ENCODE results near the gene MAP2K4.

The MAP2K4 gene

DNA sequence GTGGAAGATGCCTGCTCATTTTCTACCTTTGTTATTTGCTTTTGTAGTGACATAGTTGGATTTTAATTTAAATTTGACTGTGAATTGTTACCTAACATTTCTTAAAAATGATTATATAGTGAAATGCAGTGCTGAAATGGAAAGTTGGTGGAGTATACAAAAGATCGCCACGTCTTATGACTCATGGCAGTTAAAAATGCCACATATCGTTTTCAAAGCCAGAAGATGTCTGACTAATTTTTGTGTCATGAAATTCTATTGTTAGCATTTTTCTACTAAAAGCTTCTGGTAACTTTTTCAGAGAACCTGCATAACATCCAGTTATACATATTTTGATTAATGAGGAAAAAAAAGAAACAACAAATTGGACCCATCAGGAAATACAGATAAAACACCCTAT, 20.6 kb downstream of the MAP2K4 start:
- DNase-seq = no peak

DNA sequence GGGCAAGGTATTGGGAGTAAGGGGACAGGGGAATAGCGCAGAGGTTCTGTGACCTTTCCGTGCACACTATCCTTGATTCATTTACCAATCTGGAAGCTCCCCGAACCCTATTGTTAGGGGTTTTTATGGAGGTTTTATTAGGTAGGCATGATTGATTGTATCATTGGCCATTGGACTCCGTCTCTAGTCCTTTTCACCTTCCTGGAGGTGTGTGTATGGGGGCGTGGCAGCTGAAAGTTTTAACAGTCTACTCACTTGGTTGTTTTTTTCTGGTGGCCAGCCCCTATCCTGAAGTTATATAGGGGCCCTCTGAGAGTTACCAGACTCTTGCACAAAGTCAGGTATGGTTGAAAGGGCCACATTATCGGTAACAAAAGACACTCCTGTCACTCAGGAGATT, 23.0 kb downstream of the MAP2K4 start:
- DNase-seq = no peak

DNA sequence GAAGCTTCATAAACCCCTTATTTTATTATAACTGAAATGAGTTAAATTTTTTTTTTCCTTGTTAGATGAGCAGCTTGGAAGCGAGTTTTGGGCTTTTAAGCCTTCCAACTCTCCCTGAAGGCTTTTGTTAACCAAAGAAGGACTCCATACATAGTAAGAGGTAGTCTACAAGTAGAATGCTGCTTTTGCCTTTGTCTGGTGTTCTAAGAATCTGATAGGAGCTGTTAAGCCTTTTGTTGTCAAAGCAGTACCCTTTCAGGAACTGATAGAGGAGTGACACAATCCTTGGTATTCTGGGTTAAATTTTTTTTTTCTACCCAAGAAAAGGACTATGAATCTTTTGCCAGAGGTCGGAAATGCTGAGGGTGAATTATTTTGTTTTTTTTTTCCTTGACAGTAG, 26.1 kb downstream of the MAP2K4 start:
- DNase-seq = no peak

DNA sequence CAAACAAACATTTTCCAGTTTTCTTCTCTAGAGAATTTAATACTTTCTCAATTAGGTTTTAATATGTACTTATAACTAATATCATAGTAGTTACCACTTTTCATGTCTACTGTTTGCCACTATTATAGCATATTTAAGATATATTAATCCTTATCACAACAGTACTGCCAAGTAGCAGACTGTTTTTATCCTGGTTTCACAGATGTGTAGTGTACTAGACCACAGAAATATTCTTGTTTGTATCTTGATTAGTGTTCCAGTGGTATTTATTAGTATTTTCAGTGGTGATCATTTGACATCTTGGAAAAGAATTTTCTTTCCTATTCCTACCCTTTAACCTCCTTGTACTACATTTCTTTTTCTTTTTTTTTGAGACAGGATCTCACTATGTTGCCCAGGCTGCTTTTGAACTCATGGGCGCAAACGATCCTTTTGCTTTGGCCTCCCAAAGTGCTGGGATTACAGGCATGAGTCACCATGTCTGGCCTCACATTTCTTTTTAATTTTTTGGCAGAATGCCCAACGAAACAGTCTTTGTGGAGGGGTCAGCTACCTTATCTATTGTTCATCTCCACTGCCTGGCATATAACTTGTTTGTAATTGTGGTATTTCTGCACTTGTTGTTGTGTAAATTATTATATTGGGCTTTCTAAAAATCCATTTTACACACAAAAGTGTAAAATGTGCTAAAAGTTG, 27.2 kb downstream of the MAP2K4 start:
- DNase-seq = no peak

DNA sequence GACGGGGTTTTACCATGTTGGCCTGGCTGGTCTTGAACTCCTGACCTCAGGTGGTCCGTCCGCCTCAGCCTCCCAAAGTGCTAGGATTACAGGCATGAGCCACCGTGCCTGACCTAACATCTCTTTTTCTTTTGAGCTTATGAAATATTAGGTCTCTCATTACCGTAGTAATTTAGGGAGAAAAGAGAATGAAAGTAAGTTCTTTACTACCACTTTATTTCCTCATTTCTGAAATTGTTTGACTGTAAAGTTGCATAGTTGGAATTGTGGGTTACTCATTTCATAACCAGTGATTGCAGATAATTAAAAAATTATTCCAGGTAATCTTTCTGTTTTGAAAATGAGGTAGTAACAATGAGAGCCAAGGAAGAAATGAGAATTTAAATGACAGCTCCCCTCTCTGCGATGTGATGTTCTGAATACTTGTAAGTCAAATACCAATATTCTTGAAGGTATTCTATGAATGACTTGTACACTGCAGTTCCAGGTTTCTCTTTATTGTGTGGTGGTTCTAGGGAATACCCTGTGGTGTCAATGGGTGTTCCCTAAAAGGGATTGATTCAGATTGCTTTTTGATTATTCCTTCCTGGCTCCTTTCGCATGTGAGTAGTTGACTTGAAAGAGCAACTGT, 28.3 kb downstream of the MAP2K4 start:
- no peak for DNase-seq

DNA sequence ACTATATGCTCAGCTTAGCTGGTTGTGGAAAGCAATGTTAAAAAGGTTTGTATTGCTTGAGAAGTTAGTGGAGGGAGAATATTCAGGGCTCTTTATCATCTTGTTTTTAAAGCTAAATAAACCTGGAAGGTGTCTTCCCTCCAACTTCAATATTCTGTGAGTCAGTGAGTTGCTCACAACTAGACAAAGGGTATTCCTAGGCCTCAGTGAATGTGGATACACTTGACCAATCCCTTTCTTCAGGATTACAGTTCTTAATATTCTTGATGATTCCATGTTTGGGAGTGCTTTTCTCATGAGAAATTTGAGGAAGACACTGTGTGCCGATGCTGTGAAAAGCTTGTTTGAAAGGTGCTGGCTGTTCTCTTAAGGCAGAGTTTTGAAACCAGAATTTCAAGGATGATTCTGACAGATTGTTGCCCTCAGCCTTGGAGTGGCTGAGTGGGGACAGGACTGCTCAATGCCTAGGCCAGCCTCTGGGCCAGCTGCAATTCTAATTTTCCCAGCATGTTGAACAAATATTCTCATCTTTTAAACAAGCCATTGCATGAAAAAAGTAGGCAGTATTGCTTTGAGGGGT, 30.1 kb downstream of the MAP2K4 start:
- no peak for DNase-seq

DNA sequence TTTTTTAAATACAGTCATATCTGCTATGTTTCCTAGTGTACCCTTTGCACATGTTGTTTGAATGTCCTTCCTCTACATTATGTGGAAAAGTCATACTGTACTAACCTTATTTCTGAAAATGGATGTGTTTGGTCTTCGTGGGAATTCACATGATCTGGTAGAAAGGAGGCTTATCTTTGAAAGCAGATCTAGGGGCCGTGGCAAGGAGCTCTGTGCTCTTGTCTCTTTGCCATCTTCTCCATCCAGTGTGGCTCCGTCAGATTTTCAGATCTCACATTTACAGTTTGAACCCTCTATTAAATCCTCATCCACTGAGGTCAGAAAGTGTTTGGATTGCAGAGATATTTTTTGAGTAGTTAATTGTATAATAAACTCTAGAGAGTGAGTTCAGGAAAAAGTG, 32.9 kb downstream of the MAP2K4 start:
- no peak for DNase-seq

DNA sequence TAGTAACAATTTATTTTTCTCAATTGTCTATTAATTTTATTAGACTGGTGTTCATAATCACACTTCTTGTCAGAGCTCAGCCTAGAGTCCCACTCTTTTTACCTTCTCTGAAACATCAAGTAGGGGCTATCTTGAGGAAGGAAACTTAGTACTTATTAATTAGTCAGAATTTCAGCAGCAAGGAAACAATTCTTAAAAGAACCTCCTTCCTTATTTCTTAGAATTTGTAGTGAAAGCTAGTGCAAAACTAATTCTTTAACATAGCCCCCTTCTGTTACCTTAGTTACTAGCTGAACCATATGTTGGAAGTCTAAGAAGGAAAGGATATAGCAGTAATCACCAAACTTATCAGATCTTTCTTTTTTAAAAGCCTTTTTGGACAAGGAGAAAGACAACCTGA, 35.2 kb downstream of the MAP2K4 start:
- no peak for DNase-seq

DNA sequence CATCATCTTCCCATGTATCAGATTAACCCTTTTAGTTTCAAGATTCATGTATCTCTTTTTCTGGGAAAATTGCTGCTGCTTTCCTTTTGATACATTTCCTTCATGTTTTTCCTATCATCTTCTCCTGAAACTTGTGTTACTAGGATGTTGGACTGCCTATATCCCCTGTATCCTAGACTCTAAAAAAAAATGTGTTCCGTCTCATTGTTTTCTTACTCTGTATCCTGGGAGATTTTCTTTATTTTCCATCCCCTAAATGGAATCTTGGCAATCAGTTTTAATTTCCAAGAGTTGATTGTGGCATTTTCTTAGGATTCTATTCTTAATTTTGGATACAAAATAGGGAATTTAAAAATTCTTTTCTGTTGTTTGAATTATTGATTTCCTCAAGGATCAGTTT, 36.8 kb downstream of the MAP2K4 start:
- no peak for DNase-seq

DNA sequence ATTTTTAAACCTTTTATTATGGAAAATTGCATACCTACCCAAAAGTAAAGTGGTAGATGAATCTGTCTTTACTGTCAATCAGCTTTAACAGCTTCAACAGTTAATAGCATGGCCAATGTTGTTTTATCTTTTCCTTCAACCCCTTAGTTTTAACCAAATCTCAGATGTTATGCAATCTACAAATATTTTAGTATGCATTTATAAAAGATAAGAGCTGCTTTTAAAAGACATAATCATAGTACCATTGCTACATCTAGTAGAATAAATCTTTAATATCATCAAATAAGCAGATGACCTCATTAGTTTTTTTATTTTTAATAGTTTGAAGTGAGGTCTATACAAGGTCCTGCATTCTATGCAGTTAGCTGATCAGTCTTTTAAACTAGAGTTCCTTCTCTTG, 37.9 kb downstream of the MAP2K4 start:
- no peak for DNase-seq

DNA sequence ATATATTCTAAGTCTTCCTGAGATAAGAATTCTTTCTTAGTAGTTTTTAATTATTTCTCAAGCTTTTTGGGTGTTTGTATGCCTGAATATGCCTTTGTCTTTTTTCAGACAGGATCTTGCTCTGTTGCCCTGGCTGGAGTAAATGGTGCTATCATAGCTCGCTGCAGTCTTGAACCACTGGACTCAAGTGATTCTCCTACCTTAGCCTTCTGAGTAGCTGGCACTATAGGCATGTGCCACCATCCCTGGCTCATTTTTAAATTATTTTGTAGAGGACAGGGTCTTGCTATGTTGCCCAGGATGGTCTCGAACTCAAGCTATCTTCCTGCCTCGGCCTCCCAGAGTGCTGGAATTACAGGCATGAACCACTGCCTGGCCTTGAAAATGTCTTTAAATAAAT, 41.6 kb downstream of the MAP2K4 start:
- DNase-seq = no peak

DNA sequence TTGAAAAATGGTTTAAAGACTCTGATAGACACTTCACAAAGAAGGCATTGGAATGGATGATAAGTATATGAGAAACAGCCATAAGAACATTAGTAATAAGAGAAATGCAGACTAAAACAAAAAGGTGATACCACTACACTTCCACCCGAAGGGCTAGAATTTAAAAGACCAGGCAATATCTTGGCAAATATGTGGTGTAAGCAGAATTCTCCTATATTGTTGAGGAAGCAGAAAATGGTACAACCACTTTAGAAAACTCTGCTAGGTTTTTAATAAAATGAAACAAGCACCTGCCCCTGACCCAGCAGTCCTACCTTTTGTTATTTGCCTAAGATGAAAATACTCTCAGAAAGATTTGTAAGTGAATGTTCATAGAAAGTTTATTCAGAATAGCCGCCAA, 43.7 kb downstream of the MAP2K4 start:
- DNase-seq = no peak

DNA sequence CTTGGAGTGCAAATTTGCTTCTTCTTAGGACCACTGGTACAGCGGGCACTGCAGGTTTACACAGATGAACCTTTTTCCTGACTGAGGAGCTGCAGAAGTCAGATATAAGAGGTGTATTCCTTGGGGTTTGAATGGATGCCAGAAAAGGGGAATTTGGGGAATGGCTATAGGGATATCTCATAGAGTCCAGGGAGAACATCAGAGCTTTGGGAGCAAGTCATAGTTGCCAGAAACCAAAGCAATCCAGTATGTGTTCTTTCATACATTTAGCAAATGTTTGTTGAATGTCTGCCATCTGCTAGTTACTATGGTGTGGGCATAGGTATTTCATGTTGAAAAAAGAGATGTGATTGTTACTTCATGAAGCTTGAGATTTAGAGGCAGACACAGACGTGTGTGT, 46.8 kb downstream of the MAP2K4 start:
- DNase-seq = no peak

DNA sequence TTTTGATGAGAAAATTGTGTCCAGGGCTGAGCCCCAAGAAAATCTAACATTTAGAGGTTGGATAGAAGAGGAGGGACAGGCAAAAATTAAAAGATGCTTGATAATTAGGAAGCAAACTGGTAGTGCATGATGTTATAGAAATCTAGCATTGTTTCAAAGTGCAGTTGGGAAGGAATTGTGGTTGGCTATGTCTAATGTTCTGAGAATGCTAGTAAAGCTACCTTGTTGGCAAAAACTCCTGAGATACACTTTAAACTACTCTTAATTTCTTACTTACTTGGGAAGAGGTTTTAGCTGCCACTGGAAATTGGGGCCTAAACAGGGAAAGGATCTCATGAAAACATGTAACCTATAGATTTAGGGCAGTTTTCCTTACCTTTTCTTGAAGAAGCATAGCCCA, 48.3 kb downstream of the MAP2K4 start:
- DNase-seq = no peak

DNA sequence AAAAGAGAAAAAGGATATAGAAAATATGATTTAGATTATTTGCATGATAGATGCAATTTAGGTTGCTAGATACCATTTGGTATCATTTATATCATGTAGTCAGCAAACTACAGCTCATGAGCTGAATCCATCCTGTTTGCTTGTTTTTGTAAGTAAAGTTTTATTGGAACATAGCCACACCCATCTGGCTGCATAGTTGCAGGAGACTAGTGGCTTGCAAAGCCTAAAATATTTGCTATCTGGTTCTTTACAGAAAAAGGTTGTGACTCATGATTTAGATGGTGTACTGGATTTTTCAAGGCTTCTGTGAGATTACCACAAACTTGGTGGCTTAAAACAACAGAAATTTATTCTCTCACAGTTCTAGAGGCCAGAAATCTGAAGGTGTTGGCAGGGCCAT, 49.9 kb downstream of the MAP2K4 start:
- DNase-seq = no peak

DNA sequence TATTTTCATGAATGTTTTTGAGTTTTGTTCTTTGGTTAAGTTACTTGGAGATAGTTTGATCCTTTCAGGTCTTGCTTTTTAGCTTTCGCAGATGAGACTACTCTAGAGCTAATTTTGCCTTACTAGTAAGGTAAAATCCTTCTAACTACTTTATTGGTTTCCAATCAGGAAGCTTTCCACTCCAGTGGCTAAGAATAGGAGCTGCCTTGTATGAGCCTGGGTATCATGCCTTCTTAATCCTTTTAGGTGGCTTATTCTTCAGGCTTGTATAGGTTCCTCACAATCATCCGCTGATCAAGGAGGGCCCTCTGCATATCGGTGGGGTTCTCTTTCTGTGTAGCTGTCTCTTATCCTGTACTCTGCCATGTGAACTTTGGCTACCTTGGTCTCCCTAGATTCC, 53.7 kb downstream of the MAP2K4 start:
- DNase-seq = no peak

DNA sequence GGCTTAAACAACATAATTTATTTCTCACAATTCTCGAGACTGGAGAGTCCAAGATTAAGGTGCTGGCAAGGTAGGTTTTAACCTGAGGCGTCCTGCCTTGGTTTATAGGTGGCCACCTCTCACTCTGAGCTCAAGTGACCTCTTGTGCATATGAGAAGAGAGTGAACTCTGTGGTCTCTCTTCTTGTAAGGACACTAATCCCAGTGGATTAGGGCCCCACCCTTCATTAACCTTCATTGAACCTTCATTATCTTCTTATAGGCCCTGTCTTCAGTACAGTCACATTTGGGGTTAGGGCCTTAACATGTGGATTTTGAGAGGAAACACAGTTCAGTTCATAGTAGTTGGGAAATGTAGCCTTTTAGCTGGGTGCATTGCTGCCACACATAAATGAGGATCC, 57.1 kb downstream of the MAP2K4 start:
- no peak for DNase-seq

DNA sequence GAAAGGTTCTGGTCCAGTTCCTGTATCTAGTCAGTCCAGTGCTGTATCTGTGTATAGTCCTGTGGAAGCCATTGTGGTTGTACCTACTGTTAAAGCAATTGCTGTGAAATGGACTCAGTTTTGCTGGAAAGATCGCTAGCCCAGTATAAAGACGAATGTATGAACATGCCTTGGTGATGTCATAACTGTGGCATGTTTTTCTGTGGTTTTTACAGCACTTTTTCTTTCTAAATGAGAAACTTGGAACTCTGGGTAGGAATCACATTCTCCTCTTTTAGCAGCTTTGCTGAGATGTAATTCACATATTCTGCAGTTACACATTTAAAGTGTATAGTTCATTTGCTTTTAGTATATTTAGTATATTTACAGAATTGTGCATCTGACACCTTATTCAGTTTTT, 58.1 kb downstream of the MAP2K4 start:
- no peak for DNase-seq

DNA sequence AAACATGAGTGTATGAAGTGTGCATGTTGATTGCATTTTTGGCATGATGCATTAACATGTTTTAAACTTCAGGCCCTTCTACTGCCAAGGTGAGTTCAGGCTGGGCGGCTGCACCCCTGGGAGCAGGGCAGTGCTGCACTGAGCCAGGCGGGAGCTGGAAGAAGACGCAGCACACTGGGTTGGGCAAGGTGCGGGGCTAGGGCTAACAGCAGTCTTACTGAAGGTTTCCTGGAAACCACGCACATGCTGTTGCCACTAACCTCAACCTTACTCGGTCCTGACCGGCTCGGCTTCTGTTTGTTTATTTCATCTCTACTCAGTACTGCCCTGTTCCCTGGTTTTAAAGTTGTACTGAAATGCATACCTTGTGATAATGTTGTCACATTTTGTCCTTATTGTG, 61.0 kb downstream of the MAP2K4 start:
- no peak for DNase-seq

DNA sequence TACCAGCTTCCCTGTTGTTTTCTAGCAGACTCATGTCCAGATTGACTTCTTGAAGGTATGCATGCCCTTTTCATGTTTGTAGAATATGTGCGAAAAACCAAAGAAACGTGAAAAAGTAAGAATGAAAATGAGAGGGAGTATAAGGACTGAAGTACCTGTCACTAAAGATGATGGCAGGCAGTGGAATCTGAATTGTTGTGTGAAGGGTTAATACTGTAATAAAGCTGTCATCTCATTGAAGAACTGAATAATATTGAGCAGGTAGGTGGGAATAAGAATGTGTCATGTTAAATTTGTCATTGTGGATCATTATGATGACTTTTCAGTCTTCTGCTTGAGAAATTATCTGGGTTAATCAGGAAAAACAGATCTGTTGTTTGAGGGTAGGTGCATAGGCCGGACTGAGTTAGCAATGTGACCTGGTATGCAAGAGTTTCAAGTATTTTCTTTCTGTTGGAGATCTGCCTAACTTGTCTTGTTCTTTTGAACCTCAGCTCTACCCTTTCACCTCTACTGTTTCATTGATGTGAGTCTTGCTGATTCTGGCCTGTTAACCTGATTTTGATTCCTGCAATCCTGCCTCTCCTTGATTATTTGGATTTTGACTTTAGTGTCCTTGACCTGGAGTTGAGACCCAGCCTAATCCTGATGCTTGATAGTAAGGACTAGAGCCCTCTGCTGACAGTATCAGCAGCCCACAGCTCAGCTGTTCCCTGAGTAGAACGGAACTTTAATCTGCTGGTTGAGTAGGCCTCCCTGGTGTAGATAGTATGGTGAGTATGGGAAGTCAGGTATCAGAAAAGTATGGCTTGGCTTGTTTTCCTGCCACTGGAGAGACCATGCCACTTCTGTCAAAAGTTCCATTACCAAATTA, 64.6 kb downstream of the MAP2K4 start:
- DNase-seq = no peak

DNA sequence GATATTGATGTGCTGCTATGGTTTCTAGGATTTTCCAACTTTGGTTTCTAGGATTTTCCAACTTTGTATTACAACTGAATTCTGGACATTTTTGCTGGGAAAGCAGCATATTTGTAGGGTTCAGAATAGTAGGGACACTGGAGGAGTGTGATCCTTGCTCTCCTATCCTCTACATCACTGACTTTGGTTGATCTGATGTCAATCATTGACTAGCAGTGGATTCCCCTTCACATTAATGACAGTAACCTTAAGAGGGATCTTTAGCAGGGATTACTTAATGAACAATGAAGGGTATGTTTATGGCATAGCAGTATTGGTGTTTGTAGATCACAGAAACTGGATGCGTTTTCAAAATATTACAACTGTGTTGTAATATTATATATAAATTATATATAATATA, 67.4 kb downstream of the MAP2K4 start:
- DNase-seq = no peak

DNA sequence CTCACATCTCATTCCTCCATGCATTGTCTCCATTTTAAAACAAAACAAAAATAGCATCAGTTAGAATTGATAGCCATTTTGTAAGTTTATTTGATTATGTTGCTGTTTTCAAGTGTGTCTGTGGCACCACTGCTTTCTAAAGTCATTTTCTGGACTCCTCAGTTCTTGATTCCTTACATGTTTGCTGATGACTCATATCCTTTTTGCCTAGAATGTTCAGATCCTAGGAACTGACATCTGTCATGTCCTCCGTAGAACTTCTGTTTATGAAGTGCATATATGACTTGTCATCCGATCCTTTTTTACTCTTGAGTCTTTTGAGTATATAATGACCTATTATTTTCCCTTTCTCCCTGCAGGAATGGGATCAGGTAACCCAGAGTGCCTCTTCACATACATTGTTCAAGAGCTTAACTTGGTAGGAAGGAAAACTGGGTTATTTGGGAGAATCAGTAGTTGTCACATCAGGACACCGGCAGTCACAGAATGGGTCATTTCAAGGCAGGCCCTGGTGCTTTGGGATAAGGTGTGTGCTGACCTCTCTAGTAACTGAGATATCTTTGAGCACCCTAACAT, 69.2 kb downstream of the MAP2K4 start:
- no peak for DNase-seq

DNA sequence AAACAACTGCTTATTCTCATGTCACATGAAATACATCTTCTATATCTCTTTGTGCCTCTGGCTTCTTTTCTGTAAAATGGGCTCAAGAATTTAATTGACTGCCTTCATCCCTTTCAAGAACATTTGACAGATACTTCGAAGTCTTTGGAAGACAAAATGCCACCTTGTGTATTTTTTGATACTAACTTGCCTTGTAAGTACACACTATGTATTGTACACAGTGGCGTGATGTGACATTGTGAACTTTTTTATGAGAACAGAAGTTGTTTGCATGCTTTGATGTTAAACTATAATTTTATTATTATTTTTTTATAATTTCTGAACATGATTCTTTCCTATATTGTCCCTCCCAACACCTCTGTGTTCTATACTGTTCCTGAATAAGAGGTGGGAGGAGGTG, 73.7 kb downstream of the MAP2K4 start:
- no peak for DNase-seq

DNA sequence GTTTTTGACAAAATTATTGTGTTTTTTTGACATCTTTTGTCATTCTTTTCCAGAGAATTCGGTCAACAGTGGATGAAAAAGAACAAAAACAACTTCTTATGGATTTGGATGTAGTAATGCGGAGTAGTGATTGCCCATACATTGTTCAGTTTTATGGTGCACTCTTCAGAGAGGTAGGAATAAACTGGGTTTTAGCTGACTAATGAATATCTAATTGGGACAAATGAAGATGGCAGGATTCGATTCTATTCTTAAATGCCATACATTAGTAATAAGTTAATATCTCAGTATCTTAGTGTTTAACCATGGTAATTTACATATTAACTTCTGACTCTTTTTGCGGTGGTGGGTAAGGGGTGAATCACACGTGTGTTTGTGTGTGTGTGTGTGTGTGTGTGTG, 74.8 kb downstream of the MAP2K4 start:
- no peak for DNase-seq

All from islet precursor cell (in vitro differentiated cells).